PFSK-1 (cell line): Measurements from ENCODE around the gene NTSR2.

Experiments
- FOXP2 ChIP-seq: optimal IDR thresholded peaks from 2 replicates; pipeline ENCODE3; 2011; ENCODE audit warnings: borderline replicate concordance, control low read depth, inconsistent platforms; ENCODE audit not compliant: insufficient read depth; ENCODE audit errors: extremely low read length, extremely low read depth
- POLR2AphosphoS5 ChIP-seq: IDR thresholded peaks from 2 replicates; pipeline ENCODE4 v1.6.1; 2012; ENCODE audit warnings: low read depth, mild to moderate bottlenecking, control low read depth, low read length, moderate library complexity
- REST ChIP-seq, 2 experiments: IDR thresholded peaks; 2 replicates each; pipeline versions ENCODE4 v1.6.1 to v1.8.0; 2011 to 2012; ENCODE audit warnings: low read depth in 2 of 2, low read length in 2 of 2, control low read depth in 1 of 2, inconsistent platforms in 1 of 2, mild to moderate bottlenecking in 1 of 2, moderate library complexity in 1 of 2; ENCODE audit not compliant: insufficient read depth in 1 of 2
- SIN3A ChIP-seq: IDR thresholded peaks from 2 replicates; pipeline ENCODE4 v1.6.1; 2012; ENCODE audit warnings: mild to moderate bottlenecking, low read length, moderate library complexity, borderline replicate concordance; ENCODE audit not compliant: insufficient read depth
- TAF1 ChIP-seq: IDR thresholded peaks from 2 replicates; pipeline ENCODE4 v1.6.1; 2012; ENCODE audit warnings: low read length, control low read depth, borderline replicate concordance; ENCODE audit not compliant: insufficient read depth

Gene NTSR2

GRCh38 chr2:11665510-11666362 lies 4.3 kb downstream of the NTSR2 start:
- TF ChIP-seq POLR2AphosphoS5, result no peak
- no peak for TF ChIP-seq REST (IDR thresholded peaks at IDR 0.05; ENCODE audit: insufficient read depth in 1 of 2, low read depth in 2 of 2, low read length in 2 of 2)
- no peak for TF ChIP-seq FOXP2
- no peak for TF ChIP-seq SIN3A
- TF ChIP-seq TAF1, result no peak

GRCh38 chr2:11665028-11665427 lies 5.0 kb downstream of the NTSR2 start:
- TF ChIP-seq POLR2AphosphoS5 (no peak), REST (IDR thresholded peaks at IDR 0.05; ENCODE audit: insufficient read depth in 1 of 2, low read depth in 2 of 2, low read length in 2 of 2) (no peak), SIN3A (no peak), TAF1 (no peak), FOXP2 (no peak)

- no peak for TF ChIP-seq FOXP2
- no peak for TF ChIP-seq SIN3A
- TF ChIP-seq REST (IDR thresholded peaks at IDR 0.05; ENCODE audit: insufficient read depth in 1 of 2, low read depth in 2 of 2, low read length in 2 of 2), result no peak
- TF ChIP-seq POLR2AphosphoS5, result no peak
- TF ChIP-seq TAF1, result no peak
Measured at GRCh38 chr2:11663427-11663826, 6.6 kb downstream of the NTSR2 start.

GRCh38 chr2:11662882-11663281 lies 7.1 kb downstream of the NTSR2 start:
- TF ChIP-seq REST (IDR thresholded peaks at IDR 0.05; ENCODE audit: insufficient read depth in 1 of 2, low read depth in 2 of 2, low read length in 2 of 2) (no peak), TAF1 (no peak), FOXP2 (no peak), POLR2AphosphoS5 (no peak)
